Right lobe of liver (tissue), 6 donors: ENCODE data around the gene TIAM2. TPM values are rescaled to one million over a fixed set of nuclear protein-coding genes. Genes with fewer than 3 reads are reported as not detected.

Experiments
- ATAC-seq, 4 donors: fragments of 200-7000 bp; cut with Tn5 transposase; one replicate each; pipeline ENCODE4 v1.9.1; 2020; ENCODE audit warnings: mild to moderate bottlenecking in 4 of 4, moderate library complexity in 4 of 4
- DNase-seq, 3 donors: peaks; one replicate each; pipeline ENCODE4 v3.0.0-alpha.2; 2020
- H3K27ac ChIP-seq, 3 donors: fragments of 200-600 bp; one replicate each; pipeline ENCODE4 v1.8.0; 2022
- H3K27me3 ChIP-seq, 2 donors: fragments of 200-600 bp; one replicate each; pipeline ENCODE4 v1.8.0; 2022
- H3K36me3 ChIP-seq, 4 donors: fragments of 200-600 bp; sonication (generic) in 1 of 4; one replicate each; pipeline versions ENCODE4 v1.5.1 to v1.8.0; 2017 to 2022; ENCODE audit warnings: control low read depth in 1 of 4
- H3K4me1 ChIP-seq, 4 donors: fragments of 200-600 bp; sonication (generic) in 1 of 4; one replicate each; pipeline versions ENCODE4 v1.5.1 to v1.8.0; 2017 to 2022; ENCODE audit warnings: control low read depth in 1 of 4
- H3K4me3 ChIP-seq, 3 donors: fragments of 200-600 bp; one replicate each; pipeline ENCODE4 v1.8.0; 2022
- H3K9me3 ChIP-seq, 4 donors: fragments of 200-600 bp; sonication (generic) in 1 of 4; one replicate each; pipeline versions ENCODE4 v1.5.1 to v1.8.0; 2017 to 2022; ENCODE audit warnings: control low read depth in 1 of 4
- POLR2A ChIP-seq: fragments of 450-650 bp; IDR thresholded peaks from one replicate; pipeline ENCODE4 v1.6.1; 2017; ENCODE audit warnings: antibody characterized with exemption, mild to moderate bottlenecking
- WGBS: methylation state at CpG from one replicate; pipeline ENCODE4 v1.1.6; 2018; ENCODE audit warnings: low coverage, low lambda C conversion rate; ENCODE audit not compliant: insufficient coverage; ENCODE audit errors: missing lambda C conversion rate; 5-methylcytosine and 5-hydroxymethylcytosine counted together
- intact Hi-C, 2 donors: fragments of 100-400 bp; cut with DNase I; formaldehyde crosslinking; loops; one replicate each; pipeline versions ENCODE4 v1.11.2 to v1.14.1; 2022
- total RNA-seq, 6 experiments: library from RNA; depleted of rRNA in 2 of 6; stranded (reverse); fragments of >200 nt in 2 of 6; fragmentation: NEBNext Ultra II Directional in 3 of 6; extraction: Animal tissue kit (Norgen Biotek cat#: 25700) in 3 of 6; gene quantifications; one replicate each; pipeline versions ENCODE4 v1.1.0 to v1.2.4, GENCODE V29; 2016 to 2023
- TF ChIP-seq, protein P1 (sequence below), 4 donors: fragments of 200-600 bp in 3 of 4; fragments of 450-650 bp in 1 of 4; IDR thresholded peaks; one replicate each; pipeline versions ENCODE4 v1.5.1 to v1.8.0; 2016 to 2022; ENCODE audit warnings: antibody characterized with exemption in 4 of 4, mild to moderate bottlenecking in 2 of 4
- donor health status: DM: no; HTN: yes; CAD: no.
- donor health status: DM: no; HTN: no; CAD: no.
- donor health status: DM: no; HTN: no; CAD: no.
- donor health status: DM: no; HTN: yes; CAD: no.
- donor health status: DM: no; HTN: yes; CAD: no.

TIAM2 gene
- total RNA-seq, 6 experiments from 2014 or later, result 1.3 to 4.4 (median 1.7) TPM

DNA sequence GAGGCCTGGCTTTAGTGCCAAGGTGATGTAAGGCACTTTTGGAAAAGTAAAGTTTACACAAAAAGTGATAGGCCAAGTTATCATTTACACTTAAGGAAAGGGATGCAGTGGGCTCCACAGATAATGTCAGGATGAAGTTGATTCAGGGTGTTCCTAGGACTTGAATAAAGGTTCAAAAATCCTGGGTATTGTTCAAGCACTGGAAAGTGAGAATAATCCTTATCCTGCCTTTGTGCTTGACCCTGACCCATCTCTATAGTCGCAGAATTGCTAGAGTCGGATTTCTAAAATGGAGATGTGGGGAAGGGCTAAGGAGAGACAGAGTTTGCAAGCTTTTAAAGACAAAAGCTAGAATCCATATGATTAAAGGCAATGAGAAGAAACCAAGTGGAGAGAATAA lies 115.6 kb downstream of the TIAM2 start:
- DNase-seq (no peak), ATAC-seq (no peak)
- Histone ChIP-seq H3K27ac (no peak overlapping the region), H3K4me1 (no peaks in the 10 kb centered on the region), H3K36me3 (no peaks in the 10 kb centered on the region), H3K9me3 (no peaks in the 10 kb centered on the region), H3K27me3 (no peaks in the 10 kb centered on the region), H3K4me3 (no peak overlapping the region)
- WGBS, result 57% methylated on average over 2 of the region's 2 CpGs
- intact Hi-C loops, result no loop called here
- no peak for TF ChIP-seq POLR2A
- TF ChIP-seq, protein P1, sequence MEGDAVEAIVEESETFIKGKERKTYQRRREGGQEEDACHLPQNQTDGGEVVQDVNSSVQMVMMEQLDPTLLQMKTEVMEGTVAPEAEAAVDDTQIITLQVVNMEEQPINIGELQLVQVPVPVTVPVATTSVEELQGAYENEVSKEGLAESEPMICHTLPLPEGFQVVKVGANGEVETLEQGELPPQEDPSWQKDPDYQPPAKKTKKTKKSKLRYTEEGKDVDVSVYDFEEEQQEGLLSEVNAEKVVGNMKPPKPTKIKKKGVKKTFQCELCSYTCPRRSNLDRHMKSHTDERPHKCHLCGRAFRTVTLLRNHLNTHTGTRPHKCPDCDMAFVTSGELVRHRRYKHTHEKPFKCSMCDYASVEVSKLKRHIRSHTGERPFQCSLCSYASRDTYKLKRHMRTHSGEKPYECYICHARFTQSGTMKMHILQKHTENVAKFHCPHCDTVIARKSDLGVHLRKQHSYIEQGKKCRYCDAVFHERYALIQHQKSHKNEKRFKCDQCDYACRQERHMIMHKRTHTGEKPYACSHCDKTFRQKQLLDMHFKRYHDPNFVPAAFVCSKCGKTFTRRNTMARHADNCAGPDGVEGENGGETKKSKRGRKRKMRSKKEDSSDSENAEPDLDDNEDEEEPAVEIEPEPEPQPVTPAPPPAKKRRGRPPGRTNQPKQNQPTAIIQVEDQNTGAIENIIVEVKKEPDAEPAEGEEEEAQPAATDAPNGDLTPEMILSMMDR (IDR thresholded peaks at IDR 0.05), result no peak

DNA sequence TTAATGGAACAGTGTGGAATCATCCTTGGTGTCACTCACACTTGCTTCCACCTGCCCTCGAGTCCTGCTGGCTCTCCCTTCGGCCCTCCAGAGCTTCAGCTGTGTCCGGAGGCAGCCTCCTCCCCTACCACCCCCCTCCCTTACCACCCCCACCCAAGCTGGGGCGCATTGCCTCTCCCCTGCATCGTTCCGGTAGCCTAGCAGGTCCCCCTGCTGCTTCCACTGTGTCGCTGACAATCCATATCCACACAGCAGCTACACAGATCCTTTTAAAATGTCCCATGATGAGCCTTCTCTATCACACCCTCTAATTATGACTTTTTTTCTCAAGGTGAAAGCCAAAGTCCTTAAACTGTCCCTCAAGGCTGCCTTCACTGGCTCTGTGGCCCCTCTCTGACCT lies 117.6 kb downstream of the TIAM2 start:
- no peaks in the 10 kb centered on the region for H3K9me3 ChIP-seq
- TF ChIP-seq, protein P1 (IDR thresholded peaks at IDR 0.05), result no peak
- no peak for TF ChIP-seq POLR2A
- ATAC-seq (no peak), DNase-seq (no peak)
- H3K4me3 ChIP-seq, result no peak overlapping the region
- H3K27ac ChIP-seq, result no peak overlapping the region
- intact Hi-C loops, result no loop called here
- H3K4me1 ChIP-seq, result no peaks in the 10 kb centered on the region
- 57% methylated on average over 3 of the region's 7 CpGs for WGBS
- H3K36me3 ChIP-seq, result no peaks in the 10 kb centered on the region
- no peaks in the 10 kb centered on the region for H3K27me3 ChIP-seq

DNA sequence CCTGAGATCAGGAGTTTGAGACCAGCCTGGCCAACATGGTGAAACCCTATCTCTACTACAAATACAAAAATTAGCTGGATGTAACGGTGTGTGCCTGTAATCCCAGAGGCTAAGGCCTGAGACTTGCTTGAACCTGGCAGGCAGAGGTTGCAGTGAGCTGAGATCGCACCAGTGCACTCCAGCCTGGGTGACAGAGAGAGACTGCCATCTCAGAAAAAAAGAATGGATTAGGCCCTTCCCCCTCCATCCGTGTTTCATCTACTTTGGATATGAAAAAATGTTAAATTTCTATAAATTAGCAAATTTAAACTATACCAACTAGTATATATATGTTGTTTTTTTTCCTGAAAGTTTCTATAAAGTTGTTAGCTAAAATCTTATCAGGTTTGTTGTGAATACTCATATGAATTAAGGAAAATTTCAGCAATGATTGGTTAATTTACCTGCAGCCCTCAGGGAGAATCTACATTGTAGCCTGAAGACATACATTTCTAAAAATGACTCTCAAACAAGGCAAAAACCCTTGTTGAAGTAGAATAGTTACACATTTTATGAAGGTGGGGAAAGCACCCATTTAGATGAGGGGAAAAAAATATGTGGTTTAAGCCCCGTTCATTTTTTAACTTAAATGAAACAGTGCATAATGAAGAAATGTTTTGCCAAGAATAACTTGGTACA lies 120.9 kb downstream of the TIAM2 start:
- H3K27me3 ChIP-seq, result no peaks in the 10 kb centered on the region
- no peak overlapping the region for H3K27ac ChIP-seq
- WGBS, result 53% methylated on average over 4 of the region's 4 CpGs
- TF ChIP-seq, protein P1 (IDR thresholded peaks at IDR 0.05), result no peak
- TF ChIP-seq POLR2A, result no peak
- DNase-seq (no peak), ATAC-seq (no peak)
- intact Hi-C loops, result no loop called here
- no peak overlapping the region for H3K4me3 ChIP-seq
- no peaks in the 10 kb centered on the region for H3K4me1 ChIP-seq
- H3K36me3 ChIP-seq, result no peaks in the 10 kb centered on the region
- no peaks in the 10 kb centered on the region for H3K9me3 ChIP-seq

DNA sequence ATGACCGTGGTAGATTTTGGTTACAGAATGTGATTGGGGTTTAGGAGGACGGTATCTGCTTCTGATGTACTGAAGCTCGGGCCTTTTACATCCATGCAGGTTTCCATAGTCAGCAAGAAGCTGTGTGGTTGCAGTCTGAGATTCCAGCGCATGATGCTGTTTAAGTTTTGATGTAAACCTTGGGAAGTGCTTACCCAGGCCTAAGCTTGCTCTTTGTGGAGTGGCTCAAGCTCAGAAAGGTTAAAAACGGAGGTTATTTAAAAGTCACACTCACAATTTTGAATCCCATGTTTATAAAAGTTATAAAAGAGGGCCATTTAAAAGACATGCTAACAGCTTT lies 121.4 kb downstream of the TIAM2 start:
- Histone ChIP-seq H3K27me3 (no peaks in the 10 kb centered on the region), H3K27ac (no peak overlapping the region), H3K36me3 (no peaks in the 10 kb centered on the region), H3K9me3 (no peaks in the 10 kb centered on the region), H3K4me1 (no peaks in the 10 kb centered on the region), H3K4me3 (no peak overlapping the region)
- WGBS, result 56% methylated on average over 4 of the region's 5 CpGs
- intact Hi-C loops, result no loop called here
- DNase-seq, result no peak
- TF ChIP-seq POLR2A, result no peak
- TF ChIP-seq, protein P1 (IDR thresholded peaks at IDR 0.05), result no peak
- no peak for ATAC-seq

DNA sequence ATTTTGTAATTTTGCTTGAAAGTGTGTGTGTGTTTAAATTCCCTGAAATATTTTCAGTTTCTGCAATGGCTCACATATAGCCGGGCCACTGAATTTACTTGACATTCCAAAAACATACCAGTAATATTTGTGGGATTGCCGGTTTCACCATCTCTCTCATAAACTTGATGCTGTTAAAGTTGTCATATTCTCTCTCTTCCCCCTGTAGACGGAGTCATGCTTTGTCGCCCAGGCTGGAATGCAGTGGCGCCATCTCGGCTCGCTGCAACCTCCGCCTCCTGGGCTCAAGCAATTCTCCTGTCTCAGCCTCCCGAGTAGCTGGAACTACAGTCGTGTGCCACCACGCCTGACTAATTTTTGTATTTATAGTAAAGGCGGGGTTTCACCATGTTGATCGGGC lies 122.1 kb downstream of the TIAM2 start:
- H3K36me3 ChIP-seq, result no peaks in the 10 kb centered on the region
- H3K27ac ChIP-seq, result no peak overlapping the region
- no peaks in the 10 kb centered on the region for H3K4me1 ChIP-seq
- H3K9me3 ChIP-seq, result no peaks in the 10 kb centered on the region
- ATAC-seq (no peak), DNase-seq (no peak)
- intact Hi-C loops, result no loop called here
- H3K4me3 ChIP-seq, result no peak overlapping the region
- WGBS, result 90% methylated on average over 13 of the region's 13 CpGs
- TF ChIP-seq POLR2A, result no peak
- TF ChIP-seq, protein P1 (IDR thresholded peaks at IDR 0.05), result no peak
- H3K27me3 ChIP-seq, result no peaks in the 10 kb centered on the region
